ENCODE measurements around the gene PLPPR2. TPM values are rescaled to one million over a fixed set of nuclear protein-coding genes. Genes with fewer than 3 reads are reported as not detected.
"Not testable (repeated sequence)": the region's sequence is repeated elsewhere in the genome, so short reads cannot be mapped to it uniquely, and the experiment has no call there.

PLPPR2 gene
- total and polyA plus RNA-seq, 4 donors = 9.1 to 35.1 (median 24.3) TPM

DNA sequence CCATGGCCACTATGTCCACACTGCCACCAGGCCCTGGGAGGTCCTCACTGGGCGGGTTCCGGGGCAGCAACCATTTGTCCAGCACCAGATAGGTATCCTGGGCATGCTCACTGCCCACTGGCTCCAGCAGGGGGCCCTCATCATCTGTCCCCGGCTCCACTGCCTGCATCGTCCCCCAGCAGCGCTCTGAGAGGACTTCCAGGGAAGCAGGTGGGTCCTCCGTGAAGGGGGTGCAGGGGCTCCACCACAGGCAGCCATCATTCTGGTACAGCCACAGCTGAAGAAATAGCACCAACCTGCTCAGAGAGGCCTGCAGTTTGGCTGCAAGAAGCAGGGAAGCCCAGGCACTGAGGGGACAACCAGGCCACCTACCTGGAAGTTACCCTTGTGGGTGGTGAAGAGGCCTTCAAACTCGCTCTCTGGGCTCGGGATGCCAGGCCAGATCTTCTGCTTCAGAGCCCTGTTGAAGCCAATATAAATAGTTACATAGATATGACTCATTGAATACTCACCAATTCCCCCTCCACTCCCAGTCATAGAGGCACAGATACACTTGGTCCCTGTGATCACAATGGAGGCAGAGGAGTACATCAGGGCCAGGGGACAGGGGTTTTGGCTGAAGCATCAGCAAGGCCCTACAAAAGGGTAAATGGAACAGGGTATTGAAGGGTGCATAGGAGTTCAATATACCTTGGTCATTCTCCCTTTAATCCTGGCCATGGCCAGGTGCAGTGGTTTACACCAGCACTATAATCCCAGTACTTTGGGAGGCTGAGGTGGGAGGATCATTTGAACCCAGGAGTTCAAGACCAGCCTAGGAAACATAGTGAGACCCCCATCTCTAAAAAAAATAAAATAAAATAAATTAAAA lies 23.3 kb downstream of the PLPPR2 start:
- Histone ChIP-seq H3K27ac (ENCODE audit: low read depth in 1 of 2, low read length in 1 of 2) (peak overlapping the region in 1 of 2 donors; percentile 26), H3K36me3 (ENCODE audit: control insufficient read depth in 4 of 4, insufficient read depth in 4 of 4, low read length in 4 of 4) (peaks cover 0 to 5% (median 0%) of the 10 kb centered on the region in 4 donors), H3K27me3 (ENCODE audit: control insufficient read depth in 3 of 3, insufficient read depth in 3 of 3, low read length in 2 of 3) (peaks cover 0 to 6% (median 3%) of the 10 kb centered on the region in 3 donors), H3K4me3 (no peak overlapping the region), H3K4me1 (ENCODE audit: control insufficient read depth in 5 of 5, insufficient read depth in 5 of 5, low read length in 5 of 5) (peaks cover 0 to 32% (median 16%) of the 10 kb centered on the region in 5 donors), H3K9ac (ENCODE audit: insufficient read depth in 1 of 2, low read length in 2 of 2) (no peak overlapping the region), H3K9me3 (ENCODE audit: control insufficient read depth in 4 of 4, insufficient read depth in 3 of 4, low read length in 3 of 4) (peaks cover 0 to 2% (median 0%) of the 10 kb centered on the region in 4 donors)
- TF ChIP-seq CTCF (IDR thresholded peaks at IDR 0.05; ENCODE audit: control extremely low read depth, extremely low read depth) = peak; percentile 12
- ATAC-seq (ENCODE audit: insufficient read depth, low FRiP score) (no peak), DNase-seq (peak; percentile 43 to 59 (median 54))
- WGBS, 2 donors = 46 to 51% methylated on average over 8 of the region's 8 CpGs

DNA sequence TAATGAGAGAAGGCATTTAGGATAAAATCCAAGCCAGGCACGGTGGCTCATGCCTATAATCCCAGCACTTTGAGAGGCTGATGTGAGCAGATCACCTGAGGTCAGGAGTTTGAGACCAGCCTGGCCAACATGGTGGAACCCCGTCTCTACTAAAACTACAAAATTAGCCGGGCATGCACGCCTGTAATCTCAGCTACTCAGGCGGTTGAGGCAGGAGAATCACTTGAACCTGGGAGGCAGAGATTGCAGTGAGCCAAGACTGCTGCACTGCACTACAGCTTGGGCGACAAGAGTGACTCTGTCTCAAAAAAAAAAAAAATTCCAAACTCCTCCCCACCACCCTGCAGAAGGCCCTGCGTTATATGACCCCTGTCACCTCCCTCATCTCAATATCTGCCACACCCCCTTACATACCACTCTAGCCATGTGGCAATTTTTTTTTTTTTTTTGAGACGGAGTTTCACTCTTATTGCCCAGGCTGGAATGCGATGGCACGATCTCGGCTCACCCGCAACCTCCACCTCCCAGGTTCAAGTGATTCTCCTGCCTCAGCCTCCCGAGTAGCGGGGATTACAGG lies 24.1 kb downstream of the PLPPR2 start:
- H3K4me1 ChIP-seq (ENCODE audit: control insufficient read depth in 5 of 5, insufficient read depth in 5 of 5, low read length in 5 of 5) = peaks cover 0 to 28% (median 10%) of the 10 kb centered on the region in 5 donors
- H3K27me3 ChIP-seq (ENCODE audit: control insufficient read depth in 3 of 3, insufficient read depth in 3 of 3, low read length in 2 of 3); DNase-seq; H3K27ac ChIP-seq (ENCODE audit: low read depth in 1 of 2, low read length in 1 of 2); H3K9ac ChIP-seq (ENCODE audit: insufficient read depth in 1 of 2, low read length in 2 of 2); H3K4me3 ChIP-seq; H3K36me3 ChIP-seq (ENCODE audit: control insufficient read depth in 4 of 4, insufficient read depth in 4 of 4, low read length in 4 of 4); H3K9me3 ChIP-seq (ENCODE audit: control insufficient read depth in 4 of 4, insufficient read depth in 3 of 4, low read length in 3 of 4); ATAC-seq (ENCODE audit: insufficient read depth, low FRiP score): not testable (repeated sequence)
- WGBS, 2 donors = 90 to 94% methylated on average over 14 of the region's 14 CpGs

DNA sequence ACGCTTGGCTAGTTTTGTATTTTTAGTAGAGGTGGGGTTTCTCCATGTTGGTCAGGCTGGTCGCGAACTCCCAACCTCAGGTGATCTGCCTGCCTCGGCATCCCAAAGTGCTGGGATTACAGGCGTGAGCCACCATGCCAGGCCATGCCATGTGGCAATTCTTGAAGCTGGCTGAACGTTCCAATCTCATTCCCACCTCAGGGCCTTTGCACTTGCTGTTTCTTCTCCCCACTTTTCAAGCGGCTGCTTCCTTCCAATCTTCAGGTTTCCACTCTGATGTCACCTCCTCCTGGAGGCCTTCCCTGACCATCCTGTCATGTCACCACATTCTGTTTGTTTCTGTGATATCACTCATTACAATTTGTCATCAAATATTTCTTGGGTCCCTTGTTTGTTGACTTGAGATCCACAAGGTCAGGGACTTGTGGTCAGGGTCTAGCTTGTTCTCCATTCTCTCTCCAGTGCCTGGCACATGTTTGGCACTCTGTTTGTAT lies 24.7 kb downstream of the PLPPR2 start:
- H3K27ac ChIP-seq (ENCODE audit: low read depth in 1 of 2, low read length in 1 of 2) = no peak overlapping the region
- 95 to 98% methylated on average over 7 of the region's 7 CpGs for WGBS, 2 donors
- H3K4me1 ChIP-seq (ENCODE audit: control insufficient read depth in 5 of 5, insufficient read depth in 5 of 5, low read length in 5 of 5) = peaks cover 0 to 31% (median 14%) of the 10 kb centered on the region in 5 donors
- peaks cover 0 to 7% (median 6%) of the 10 kb centered on the region in 3 donors for H3K27me3 ChIP-seq (ENCODE audit: control insufficient read depth in 3 of 3, insufficient read depth in 3 of 3, low read length in 2 of 3)
- H3K9me3 ChIP-seq (ENCODE audit: control insufficient read depth in 4 of 4, insufficient read depth in 3 of 4, low read length in 3 of 4) = peaks cover 0 to 2% (median 0%) of the 10 kb centered on the region in 4 donors
- peaks cover 0 to 5% (median 0%) of the 10 kb centered on the region in 4 donors for H3K36me3 ChIP-seq (ENCODE audit: control insufficient read depth in 4 of 4, insufficient read depth in 4 of 4, low read length in 4 of 4)
- DNase-seq (no peak), ATAC-seq (ENCODE audit: insufficient read depth, low FRiP score) (no peak)
- no peak overlapping the region for H3K9ac ChIP-seq (ENCODE audit: insufficient read depth in 1 of 2, low read length in 2 of 2)
- no peak overlapping the region for H3K4me3 ChIP-seq
- no peak for TF ChIP-seq CTCF (IDR thresholded peaks at IDR 0.05; ENCODE audit: control extremely low read depth, extremely low read depth)
